HG03095 (cell line): ENCODE data around the gene RUFY2.
"Not testable (repeated sequence)": the region's sequence is repeated elsewhere in the genome, so short reads cannot be mapped to it uniquely, and the experiment has no call there.

Source experiments
- ATAC-seq: cut with Tn5 transposase; IDR thresholded peaks from one replicate; pipeline ENCODE4 v1.9.1; 2021; ENCODE audit warnings: moderate library complexity; ENCODE audit not compliant: unreplicated experiment

RUFY2 gene

GRCh38 chr10:68327889-68328786, 78.9 kb downstream of the RUFY2 start:
- ATAC-seq: no peak

- not testable (repeated sequence) for ATAC-seq
Observed at GRCh38 chr10:68324396-68324795, 82.7 kb downstream of the RUFY2 start.

- no peak for ATAC-seq
Observed at GRCh38 chr10:68318331-68319059, 88.6 kb downstream of the RUFY2 start.

GRCh38 chr10:68315582-68315981, 91.5 kb downstream of the RUFY2 start:
- ATAC-seq: no peak

- not testable (repeated sequence) for ATAC-seq
Observed at GRCh38 chr10:68314930-68315329, 92.1 kb downstream of the RUFY2 start.

GRCh38 chr10:68310531-68310930, 96.5 kb downstream of the RUFY2 start:
- no peak for ATAC-seq

GRCh38 chr10:68305854-68306253, 101.2 kb downstream of the RUFY2 start:
- no peak for ATAC-seq

- no peak for ATAC-seq
Observed at GRCh38 chr10:68303849-68304412, 103.1 kb downstream of the RUFY2 start.

- no peak for ATAC-seq
Observed at GRCh38 chr10:68302871-68303270, 104.2 kb downstream of the RUFY2 start.

- ATAC-seq: no peak
Observed at GRCh38 chr10:68302503-68302823, 104.6 kb downstream of the RUFY2 start.

- ATAC-seq: no peak
Observed at GRCh38 chr10:68301790-68302502, 105.1 kb downstream of the RUFY2 start.

GRCh38 chr10:68301301-68301700, 105.8 kb downstream of the RUFY2 start:
- no peak for ATAC-seq

- ATAC-seq: no peak
Observed at GRCh38 chr10:68296843-68297663, 110.0 kb downstream of the RUFY2 start.
